ENCODE data around the gene EFNA5.

Gene EFNA5

GRCh38 chr5:107426872-107427271 is 243.9 kb downstream of the EFNA5 start:
- in situ Hi-C loops (cut with MboI; ENCODE audit: low pct_unique_long_range_greater_than_20kb, low sequenced_read_pairs, unreplicated experiment), result no loop called here
- no peak for DNase-seq (ENCODE audit: low spot score)
- TF ChIP-seq, protein P1, sequence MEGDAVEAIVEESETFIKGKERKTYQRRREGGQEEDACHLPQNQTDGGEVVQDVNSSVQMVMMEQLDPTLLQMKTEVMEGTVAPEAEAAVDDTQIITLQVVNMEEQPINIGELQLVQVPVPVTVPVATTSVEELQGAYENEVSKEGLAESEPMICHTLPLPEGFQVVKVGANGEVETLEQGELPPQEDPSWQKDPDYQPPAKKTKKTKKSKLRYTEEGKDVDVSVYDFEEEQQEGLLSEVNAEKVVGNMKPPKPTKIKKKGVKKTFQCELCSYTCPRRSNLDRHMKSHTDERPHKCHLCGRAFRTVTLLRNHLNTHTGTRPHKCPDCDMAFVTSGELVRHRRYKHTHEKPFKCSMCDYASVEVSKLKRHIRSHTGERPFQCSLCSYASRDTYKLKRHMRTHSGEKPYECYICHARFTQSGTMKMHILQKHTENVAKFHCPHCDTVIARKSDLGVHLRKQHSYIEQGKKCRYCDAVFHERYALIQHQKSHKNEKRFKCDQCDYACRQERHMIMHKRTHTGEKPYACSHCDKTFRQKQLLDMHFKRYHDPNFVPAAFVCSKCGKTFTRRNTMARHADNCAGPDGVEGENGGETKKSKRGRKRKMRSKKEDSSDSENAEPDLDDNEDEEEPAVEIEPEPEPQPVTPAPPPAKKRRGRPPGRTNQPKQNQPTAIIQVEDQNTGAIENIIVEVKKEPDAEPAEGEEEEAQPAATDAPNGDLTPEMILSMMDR (IDR thresholded peaks at IDR 0.05; ENCODE audit: extremely low read depth, insufficient read depth, missing control alignments), result no peak

DNA sequence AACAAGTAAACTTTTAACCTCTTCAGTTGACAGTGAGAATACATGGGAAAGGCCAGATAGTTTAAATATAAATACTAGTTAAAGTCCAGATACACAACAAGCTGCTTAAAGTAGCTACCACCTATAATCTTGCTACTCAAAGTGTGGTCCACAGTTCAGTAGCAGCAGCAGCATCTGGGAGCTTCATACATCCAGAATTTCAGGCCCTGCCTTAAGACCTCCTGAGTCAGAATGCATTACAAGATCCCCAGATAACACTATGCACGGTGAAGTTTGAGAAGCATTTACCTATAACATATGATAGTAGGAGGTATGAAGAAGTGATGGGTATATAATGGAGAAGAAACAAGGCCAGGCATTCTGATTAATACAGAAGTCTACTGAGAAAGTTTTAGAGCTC is 244.5 kb downstream of the EFNA5 start:
- in situ Hi-C loops (cut with MboI; ENCODE audit: low pct_unique_long_range_greater_than_20kb, low sequenced_read_pairs, unreplicated experiment), result no loop called here
- no peak for DNase-seq (ENCODE audit: low spot score)

GRCh38 chr5:107425541-107426031 is 245.2 kb downstream of the EFNA5 start:
- no peak for DNase-seq (ENCODE audit: low spot score)
- TF ChIP-seq, protein P1 (IDR thresholded peaks at IDR 0.05; ENCODE audit: extremely low read depth, insufficient read depth, missing control alignments), result no peak
- in situ Hi-C loops (cut with MboI; ENCODE audit: low pct_unique_long_range_greater_than_20kb, low sequenced_read_pairs, unreplicated experiment), result no loop called here

More for the DNA sequence above, 244.5 kb downstream of the EFNA5 start:
- TF ChIP-seq, protein P1 (IDR thresholded peaks at IDR 0.05; ENCODE audit: extremely low read depth, insufficient read depth, missing control alignments), result no peak

GRCh38 chr5:107424491-107424890 is 246.2 kb downstream of the EFNA5 start:
- TF ChIP-seq, protein P1 (IDR thresholded peaks at IDR 0.05; ENCODE audit: extremely low read depth, insufficient read depth, missing control alignments), result no peak
- in situ Hi-C loops (cut with MboI; ENCODE audit: low pct_unique_long_range_greater_than_20kb, low sequenced_read_pairs, unreplicated experiment), result no loop called here
- no peak for DNase-seq (ENCODE audit: low spot score)

GRCh38 chr5:107422494-107422893 is 248.2 kb downstream of the EFNA5 start:
- DNase-seq (ENCODE audit: low spot score), result no peak
- in situ Hi-C loops (cut with MboI; ENCODE audit: low pct_unique_long_range_greater_than_20kb, low sequenced_read_pairs, unreplicated experiment), result no loop called here
- TF ChIP-seq, protein P1 (IDR thresholded peaks at IDR 0.05; ENCODE audit: extremely low read depth, insufficient read depth, missing control alignments), result no peak

DNA sequence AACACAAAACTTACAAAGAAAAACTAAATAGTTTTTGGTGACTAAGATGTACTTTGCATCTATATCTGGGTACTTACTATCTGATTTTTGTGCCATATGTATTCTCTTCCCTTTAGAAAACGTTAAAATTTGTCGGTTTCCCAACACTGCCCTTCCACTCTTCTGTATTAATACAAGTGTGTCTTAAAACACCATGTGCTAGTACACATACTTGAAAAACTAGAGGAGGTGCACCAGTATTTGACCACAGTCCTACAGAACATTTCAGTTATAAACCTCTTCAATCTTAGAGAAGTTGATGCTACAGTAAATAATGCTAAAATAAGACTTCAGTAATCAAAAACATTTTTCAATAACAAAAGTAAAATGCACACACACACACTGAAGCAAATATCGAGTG is 251.2 kb downstream of the EFNA5 start:
- in situ Hi-C loops (cut with MboI; ENCODE audit: low pct_unique_long_range_greater_than_20kb, low sequenced_read_pairs, unreplicated experiment), result no loop called here
- no peak for DNase-seq (ENCODE audit: low spot score)
- TF ChIP-seq, protein P1 (IDR thresholded peaks at IDR 0.05; ENCODE audit: extremely low read depth, insufficient read depth, missing control alignments), result no peak

DNA sequence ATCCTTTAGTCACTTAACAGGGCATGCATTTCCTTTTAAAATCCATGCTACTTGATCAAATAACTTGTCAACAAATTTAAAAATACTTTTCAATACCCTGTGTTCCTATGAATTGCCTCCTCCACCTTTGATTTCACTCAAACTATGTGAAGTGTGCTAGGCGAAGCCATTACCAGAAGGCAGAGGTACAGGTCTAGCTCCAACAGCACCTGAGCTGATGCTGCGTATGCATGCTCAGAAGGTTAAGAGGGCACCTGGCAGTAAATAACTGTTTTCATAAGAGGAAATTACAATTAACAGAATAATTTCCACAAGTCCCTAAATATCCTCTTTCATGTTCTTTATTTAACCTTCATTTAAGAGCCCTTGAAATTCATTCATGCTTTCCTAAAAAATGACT is 251.8 kb downstream of the EFNA5 start:
- TF ChIP-seq, protein P1 (IDR thresholded peaks at IDR 0.05; ENCODE audit: extremely low read depth, insufficient read depth, missing control alignments), result no peak
- in situ Hi-C loops (cut with MboI; ENCODE audit: low pct_unique_long_range_greater_than_20kb, low sequenced_read_pairs, unreplicated experiment), result no loop called here
- no peak for DNase-seq (ENCODE audit: low spot score)
